CD4-positive, CD25-positive, alpha-beta regulatory T cell (primary cell): Measurements from ENCODE around the gene RFXANK. TPM values are rescaled to one million over a fixed set of nuclear protein-coding genes. Genes with fewer than 3 reads are reported as not detected.
A peak's percentile ranks its signal among the peaks of the same experiment; 100 is the strongest.

ENCODE experiments used
- ATAC-seq, 2 donors: fragments of 150-1000 bp; cut with Tn5 transposase; one replicate each; pipeline ENCODE4 v1.10.0; 2021; ENCODE audit warnings: low read depth in 2 of 2, moderate number of reproducible peaks in 2 of 2, moderate library complexity in 1 of 2
- DNase-seq, 3 donors: peaks; one replicate each; pipeline versions ENCODE4 v3.0.0 to v3.0.0-alpha.2; 2012 to 2022; ENCODE audit warnings: mixed read lengths in 1 of 3
- H3K27ac ChIP-seq: one replicate; pipeline ENCODE4 v1.7.0; 2013; ENCODE audit warnings: mild to moderate bottlenecking, low read length; ENCODE audit not compliant: insufficient read depth, poor library complexity, severe bottlenecking
- H3K27me3 ChIP-seq: one replicate; pipeline ENCODE4 v1.7.0; 2013; ENCODE audit warnings: low read length; ENCODE audit not compliant: control insufficient read depth, insufficient read depth
- H3K36me3 ChIP-seq: one replicate; pipeline ENCODE4 v1.7.0; 2013; ENCODE audit warnings: mild to moderate bottlenecking, low read length, moderate library complexity; ENCODE audit not compliant: control insufficient read depth, insufficient read depth
- H3K4me1 ChIP-seq: 2 replicates; pipeline ENCODE4 v1.7.0; 2013; ENCODE audit warnings: mild to moderate bottlenecking, low read length; ENCODE audit not compliant: insufficient read depth, control insufficient read depth, poor library complexity, severe bottlenecking
- H3K4me3 ChIP-seq: one replicate; pipeline ENCODE4 v1.7.0; 2013; ENCODE audit warnings: low read depth, mild to moderate bottlenecking, low read length, moderate library complexity
- H3K9me3 ChIP-seq, 2 experiments: 1 replicate in 1 of 2; 2 replicates in 1 of 2; pipeline ENCODE4 v1.7.0; 2013; ENCODE audit warnings: low read length in 2 of 2, mild to moderate bottlenecking in 1 of 2, moderate library complexity in 1 of 2; ENCODE audit not compliant: control insufficient read depth in 2 of 2
- H3K27ac Mint-ChIP-seq, 3 donors: one replicate each; pipeline ENCODE4 v1.8.0; 2020 to 2022; ENCODE audit warnings: mild to moderate bottlenecking in 3 of 3, mixed read lengths in 3 of 3, moderate library complexity in 2 of 3
- H3K27me3 Mint-ChIP-seq: one replicate; pipeline ENCODE4 v1.8.0; 2022; ENCODE audit warnings: mild to moderate bottlenecking, mixed read lengths
- H3K36me3 Mint-ChIP-seq: one replicate; pipeline ENCODE4 v1.8.0; 2020; ENCODE audit warnings: mixed read lengths
- H3K4me1 Mint-ChIP-seq, 4 donors: one replicate each; pipeline ENCODE4 v1.8.0; 2020 to 2022; ENCODE audit warnings: mixed read lengths in 4 of 4, mild to moderate bottlenecking in 1 of 4
- H3K4me3 Mint-ChIP-seq, 4 donors: one replicate each; pipeline ENCODE4 v1.8.0; 2020 to 2022; ENCODE audit warnings: mild to moderate bottlenecking in 4 of 4, mixed read lengths in 4 of 4, moderate library complexity in 3 of 4
- H3K9me3 Mint-ChIP-seq, 7 donors: one replicate each; pipeline ENCODE4 v1.8.0; 2020 to 2022; ENCODE audit warnings: mixed read lengths in 7 of 7, mild to moderate bottlenecking in 3 of 7, moderate library complexity in 2 of 7
- polyA plus RNA-seq, 4 donors: library from polyadenylated mRNA; unstranded; fragments of 300-500 nt; fragmentation: Illumina TruSeq; gene quantifications; one replicate each; pipeline ENCODE4 v1.2.3, GENCODE V29; 2021
- total RNA-seq: library from RNA; stranded (reverse); gene quantifications from one replicate; pipeline ENCODE4 v1.2.3, GENCODE V29; 2022

RFXANK gene
- total and polyA plus RNA-seq, 5 donors from 2014 or later: 59.1 to 103 (median 63.6) TPM

- ATAC-seq (no peak), DNase-seq (no peak)
- H3K27ac ChIP-seq: no peak overlapping the region
- no peaks in the 10 kb centered on the region for H3K27me3 ChIP-seq
- no peaks in the 10 kb centered on the region for H3K9me3 ChIP-seq
- H3K4me3 ChIP-seq: no peak overlapping the region
- H3K9me3 Mint-ChIP-seq: no peaks in the 10 kb centered on the region
- H3K36me3 ChIP-seq: peaks cover 12% of the 10 kb centered on the region
- H3K4me1 Mint-ChIP-seq: peaks cover 0 to 5% (median 0%) of the 10 kb centered on the region in 4 donors
- no peaks in the 10 kb centered on the region for H3K27me3 Mint-ChIP-seq
- no peak overlapping the region for H3K27ac Mint-ChIP-seq
- H3K4me3 Mint-ChIP-seq: no peak overlapping the region
- peaks cover 12% of the 10 kb centered on the region for H3K36me3 Mint-ChIP-seq
- peaks cover 7% of the 10 kb centered on the region for H3K4me1 ChIP-seq
These were observed 42.6 kb upstream of the RFXANK start for GRCh38 chr19:19149435-19149834.

- Mint-ChIP-seq H3K4me3 (no peak overlapping the region), H3K27ac (no peak overlapping the region), H3K36me3 (peaks cover 21% of the 10 kb centered on the region), H3K27me3 (no peaks in the 10 kb centered on the region), H3K9me3 (peaks cover 0 to 2% (median 0%) of the 10 kb centered on the region in 7 donors), H3K4me1 (peaks cover 0 to 2% (median 0%) of the 10 kb centered on the region in 4 donors)
- no peaks in the 10 kb centered on the region for H3K4me1 ChIP-seq
- peaks cover 12% of the 10 kb centered on the region for H3K36me3 ChIP-seq
- DNase-seq (no peak), ATAC-seq (no peak)
- no peak overlapping the region for H3K4me3 ChIP-seq
- H3K27me3 ChIP-seq: no peaks in the 10 kb centered on the region
- no peak overlapping the region for H3K27ac ChIP-seq
- H3K9me3 ChIP-seq: no peaks in the 10 kb centered on the region
These were observed 40.6 kb upstream of the RFXANK start for GRCh38 chr19:19151418-19151817.

- Histone ChIP-seq H3K27me3 (no peaks in the 10 kb centered on the region), H3K27ac (no peak overlapping the region), H3K4me1 (no peaks in the 10 kb centered on the region), H3K9me3 (no peaks in the 10 kb centered on the region), H3K4me3 (no peak overlapping the region), H3K36me3 (peaks cover 10% of the 10 kb centered on the region)
- Mint-ChIP-seq H3K27me3 (no peaks in the 10 kb centered on the region), H3K36me3 (peaks cover 22% of the 10 kb centered on the region), H3K4me3 (no peak overlapping the region), H3K27ac (no peak overlapping the region), H3K9me3 (peaks cover 0 to 2% (median 0%) of the 10 kb centered on the region in 7 donors), H3K4me1 (no peaks in the 10 kb centered on the region)
- DNase-seq (no peak), ATAC-seq (no peak)
These were observed 39.2 kb upstream of the RFXANK start for GRCh38 chr19:19152668-19153384.

DNA sequence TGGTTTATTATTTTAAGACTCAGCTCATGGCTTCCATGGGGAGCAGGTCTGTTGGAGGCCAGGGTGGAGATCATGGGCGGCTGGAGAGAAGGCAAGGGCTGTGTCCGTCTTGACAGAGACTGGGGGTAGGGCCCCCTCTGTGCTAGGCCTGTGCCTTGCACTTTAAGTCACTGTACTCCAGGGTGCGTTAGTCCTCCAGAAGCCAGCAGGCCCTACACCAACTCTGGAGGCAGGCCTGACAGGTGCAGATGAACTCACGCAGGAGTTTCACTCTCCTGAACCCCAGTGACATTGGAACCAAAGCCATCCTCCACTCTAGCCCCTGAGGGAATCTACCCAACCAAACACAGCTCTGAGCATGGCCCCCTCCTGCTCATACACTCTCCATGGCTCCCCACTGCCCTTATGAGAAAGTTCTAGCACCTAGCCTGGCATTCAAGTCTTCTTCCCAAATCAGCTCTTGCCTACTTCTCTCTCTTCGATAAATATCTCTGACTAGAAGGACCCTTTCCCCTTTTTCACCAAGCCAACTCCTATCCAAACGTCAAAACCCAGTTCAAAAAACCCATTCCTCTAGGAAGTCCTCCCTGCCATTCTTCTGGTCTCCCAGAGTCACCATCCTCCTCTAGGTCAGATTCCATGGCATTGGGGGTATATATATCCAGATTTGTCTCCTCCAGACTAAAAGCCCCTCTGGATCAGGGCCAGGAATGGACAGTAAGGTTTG, 37.1 kb upstream of the RFXANK start:
- ATAC-seq: no peak
- no peaks in the 10 kb centered on the region for H3K27me3 ChIP-seq
- H3K4me1 Mint-ChIP-seq: peaks cover 0 to 2% (median 0%) of the 10 kb centered on the region in 4 donors
- no peak overlapping the region for H3K27ac ChIP-seq
- no peaks in the 10 kb centered on the region for H3K4me1 ChIP-seq
- no peaks in the 10 kb centered on the region for H3K9me3 ChIP-seq
- no peak for DNase-seq
- peaks cover 18% of the 10 kb centered on the region for H3K36me3 Mint-ChIP-seq
- no peak overlapping the region for H3K4me3 Mint-ChIP-seq
- H3K4me3 ChIP-seq: no peak overlapping the region
- no peaks in the 10 kb centered on the region for H3K27me3 Mint-ChIP-seq
- H3K36me3 ChIP-seq: peaks cover 2% of the 10 kb centered on the region
- no peak overlapping the region for H3K27ac Mint-ChIP-seq
- H3K9me3 Mint-ChIP-seq: peaks cover 0 to 2% (median 0%) of the 10 kb centered on the region in 7 donors

DNA sequence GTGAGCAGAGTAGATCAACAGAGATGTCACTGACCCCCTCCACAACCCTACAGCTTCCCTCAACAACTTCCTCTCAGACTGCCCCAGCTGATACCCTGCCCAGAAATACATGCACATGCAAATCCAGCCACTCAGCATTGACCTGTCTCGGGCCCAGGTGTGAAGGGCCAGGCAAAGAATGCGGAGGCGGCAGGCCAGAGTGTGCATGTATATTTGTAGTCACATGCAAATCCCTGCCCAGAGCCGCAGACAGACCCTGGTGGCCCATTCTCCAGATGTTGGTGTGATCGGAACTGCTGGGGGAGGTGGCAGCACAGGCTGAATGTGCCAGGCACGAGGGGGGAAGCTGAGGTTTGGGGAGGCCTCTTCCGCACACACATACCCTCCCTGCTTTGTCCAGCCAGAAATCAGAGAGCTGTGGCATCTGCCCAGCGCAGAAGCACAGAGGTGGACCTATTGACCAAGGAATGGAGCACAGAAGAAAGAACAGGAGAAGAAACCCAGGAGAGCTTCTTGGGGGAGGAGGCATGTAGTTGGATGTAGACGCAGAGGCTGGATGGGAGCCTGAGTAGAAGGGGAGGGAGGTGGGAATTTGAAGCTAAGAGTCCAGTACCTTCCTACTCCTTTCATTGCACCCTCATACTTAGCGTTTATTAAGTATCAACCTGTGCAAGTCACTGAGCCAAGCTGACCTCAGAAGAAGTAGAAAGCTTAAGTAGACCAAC, 36.4 kb upstream of the RFXANK start:
- Histone ChIP-seq H3K27me3 (no peaks in the 10 kb centered on the region), H3K36me3 (peaks cover 2% of the 10 kb centered on the region), H3K9me3 (no peaks in the 10 kb centered on the region), H3K27ac (no peak overlapping the region), H3K4me1 (no peaks in the 10 kb centered on the region), H3K4me3 (no peak overlapping the region)
- Mint-ChIP-seq H3K9me3 (peaks cover 0 to 2% (median 0%) of the 10 kb centered on the region in 7 donors), H3K27ac (peak overlapping the region in 1 of 3 donors; percentile 28), H3K4me3 (no peak overlapping the region), H3K27me3 (no peaks in the 10 kb centered on the region), H3K4me1 (peaks cover 0 to 2% (median 0%) of the 10 kb centered on the region in 4 donors), H3K36me3 (peaks cover 18% of the 10 kb centered on the region)
- ATAC-seq: no peak
- DNase-seq: no peak

DNA sequence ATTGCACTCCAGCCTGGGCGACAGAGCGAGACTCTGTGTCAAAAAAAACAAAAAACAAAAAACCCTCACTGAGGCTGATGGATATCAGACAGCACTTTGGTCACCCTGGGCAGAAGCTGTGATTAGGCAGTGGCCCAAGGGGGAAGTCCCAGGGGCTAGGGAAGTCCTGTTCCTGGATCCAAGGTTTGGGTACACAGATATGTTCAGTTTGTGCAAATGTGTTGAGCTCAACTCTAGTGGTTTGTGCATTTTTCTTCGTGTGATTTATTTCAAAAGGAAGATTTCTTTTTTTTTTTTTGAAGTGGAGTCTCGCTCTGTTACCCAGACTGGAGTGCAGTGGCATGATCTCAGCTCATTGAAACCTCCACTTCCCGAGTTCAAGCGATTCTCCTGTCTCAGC, 34.2 kb upstream of the RFXANK start:
- Histone ChIP-seq H3K9me3 (no peaks in the 10 kb centered on the region), H3K4me3 (no peak overlapping the region), H3K4me1 (no peaks in the 10 kb centered on the region), H3K36me3 (peaks cover 2% of the 10 kb centered on the region), H3K27ac (no peak overlapping the region), H3K27me3 (no peaks in the 10 kb centered on the region)
- no peak for ATAC-seq
- Mint-ChIP-seq H3K4me3 (no peak overlapping the region), H3K27me3 (no peaks in the 10 kb centered on the region), H3K9me3 (peaks cover 0 to 2% (median 0%) of the 10 kb centered on the region in 7 donors), H3K4me1 (peaks cover 0 to 5% (median 1%) of the 10 kb centered on the region in 4 donors), H3K27ac (no peak overlapping the region), H3K36me3 (peaks cover 18% of the 10 kb centered on the region)
- DNase-seq: no peak

DNA sequence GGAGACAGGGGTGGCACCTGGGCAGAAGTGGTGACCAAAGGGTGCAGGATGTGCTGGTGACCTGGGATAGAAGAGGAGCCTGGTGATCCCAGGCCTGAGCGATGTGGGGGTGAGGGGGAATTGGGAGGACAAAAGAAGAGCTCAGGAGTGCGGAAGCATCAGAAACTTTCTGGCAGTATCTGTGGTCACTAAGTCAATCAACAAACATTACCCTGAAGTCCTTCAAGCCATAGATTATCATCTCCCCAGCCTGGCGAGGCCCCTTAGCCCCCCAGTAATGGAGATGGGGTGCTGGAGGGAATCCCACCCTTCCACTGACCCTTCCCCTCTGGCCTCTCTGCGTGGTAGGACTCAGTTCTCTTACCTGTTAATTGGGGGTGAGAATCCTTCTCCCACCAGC, 32.5 kb upstream of the RFXANK start:
- Histone ChIP-seq H3K4me3 (no peak overlapping the region), H3K27ac (no peak overlapping the region), H3K9me3 (no peaks in the 10 kb centered on the region), H3K36me3 (peaks cover 2% of the 10 kb centered on the region), H3K4me1 (no peaks in the 10 kb centered on the region), H3K27me3 (no peaks in the 10 kb centered on the region)
- peaks cover 0 to 5% (median 1%) of the 10 kb centered on the region in 4 donors for H3K4me1 Mint-ChIP-seq
- no peaks in the 10 kb centered on the region for H3K27me3 Mint-ChIP-seq
- ATAC-seq (no peak), DNase-seq (no peak)
- H3K27ac Mint-ChIP-seq: peak overlapping the region in 1 of 3 donors; percentile 71
- peaks cover 18% of the 10 kb centered on the region for H3K36me3 Mint-ChIP-seq
- no peak overlapping the region for H3K4me3 Mint-ChIP-seq
- H3K9me3 Mint-ChIP-seq: peaks cover 0 to 2% (median 0%) of the 10 kb centered on the region in 7 donors
